HEK293T (cell line): ENCODE data around the gene WNT9B.

Experiments used
- ARNT ChIP-seq: fragments of 450-650 bp; IDR thresholded peaks from 2 replicates; pipeline ENCODE4 v1.6.1; 2017; ENCODE audit warnings: mild to moderate bottlenecking
- BHLHE40 ChIP-seq: fragments of 450-650 bp; IDR thresholded peaks from 2 replicates; pipeline ENCODE4 v1.6.1; 2016; ENCODE audit warnings: mild to moderate bottlenecking, moderate library complexity, borderline replicate concordance
- CTBP1 ChIP-seq: fragments of 450-650 bp; IDR thresholded peaks from 2 replicates; pipeline ENCODE4 v1.6.1; 2016; ENCODE audit warnings: borderline replicate concordance
- ELF4 ChIP-seq: fragments of 450-650 bp; IDR thresholded peaks from 2 replicates; pipeline ENCODE4 v1.6.1; 2017; ENCODE audit warnings: antibody characterized with exemption
- HDGF ChIP-seq: fragments of 450-650 bp; IDR thresholded peaks from 2 replicates; pipeline ENCODE4 v1.6.1; 2017; ENCODE audit warnings: antibody characterized with exemption, borderline replicate concordance
- LEF1 ChIP-seq: fragments of 450-650 bp; IDR thresholded peaks from 2 replicates; pipeline ENCODE4 v1.6.1; 2017; ENCODE audit warnings: mild to moderate bottlenecking, borderline replicate concordance
- NFRKB ChIP-seq: fragments of 450-650 bp; IDR thresholded peaks from 2 replicates; pipeline ENCODE4 v1.6.1; 2016; ENCODE audit warnings: mild to moderate bottlenecking, moderate library complexity
- PKNOX1 ChIP-seq: fragments of 450-650 bp; IDR thresholded peaks from 2 replicates; pipeline ENCODE4 v1.6.1; 2016
- SP1 ChIP-seq: fragments of 450-650 bp; IDR thresholded peaks from 2 replicates; pipeline ENCODE4 v1.6.1; 2017
- TARDBP ChIP-seq: fragments of 450-650 bp; IDR thresholded peaks from 2 replicates; pipeline ENCODE4 v1.6.1; 2016

GRCh38 chr17:46819906-46820351 is 31.5 kb upstream of the WNT9B start:
- TF ChIP-seq PKNOX1, result no peak
- no peak for TF ChIP-seq CTBP1
- TF ChIP-seq BHLHE40, result no peak
- no peak for TF ChIP-seq SP1
- no peak for TF ChIP-seq NFRKB
- no peak for TF ChIP-seq LEF1
- no peak for TF ChIP-seq TARDBP
- TF ChIP-seq ELF4, result no peak
- no peak for TF ChIP-seq HDGF
- TF ChIP-seq ARNT, result no peak
